NCI-H345 treated with DMSO at 0.1 percent for 48 hours (cell line): ENCODE measurements around the gene CMTM1.

Experiments used
- DNase-seq: peaks from one replicate; lab custom pipeline; 2025; ENCODE audit not compliant: unreplicated experiment; lab: John Stamatoyannopoulos, UW

The CMTM1 gene

GRCh38 chr16:66538910-66539309 lies 27.3 kb upstream of the CMTM1 start:
- no peak for DNase-seq

GRCh38 chr16:66539623-66540469 lies 26.4 kb upstream of the CMTM1 start:
- peak; percentile 18 for DNase-seq

GRCh38 chr16:66541388-66542355 lies 24.6 kb upstream of the CMTM1 start:
- DNase-seq: no peak

- DNase-seq: no peak
Observed at GRCh38 chr16:66542396-66542795, 23.8 kb upstream of the CMTM1 start.

GRCh38 chr16:66543541-66543940 lies 22.7 kb upstream of the CMTM1 start:
- no peak for DNase-seq

- DNase-seq: no peak
Observed at GRCh38 chr16:66544016-66544757, 22.1 kb upstream of the CMTM1 start.

- no peak for DNase-seq
Observed at GRCh38 chr16:66547101-66547989, 18.9 kb upstream of the CMTM1 start.

GRCh38 chr16:66548068-66548467 lies 18.2 kb upstream of the CMTM1 start:
- DNase-seq: no peak

- DNase-seq: no peak
Observed at GRCh38 chr16:66548868-66549267, 17.4 kb upstream of the CMTM1 start.

GRCh38 chr16:66549284-66550131 lies 16.7 kb upstream of the CMTM1 start, which contains the start of gene TK2:
TSS of gene TK2 (minus strand) at chr16:66550122. CDS start at chr16:66550061, 61 bp downstream.
- DNase-seq: no peak

GRCh38 chr16:66551348-66551759 lies 14.9 kb upstream of the CMTM1 start:
- peak; percentile 7 for DNase-seq

- DNase-seq: no peak
Observed at GRCh38 chr16:66551788-66552285, 14.4 kb upstream of the CMTM1 start.

GRCh38 chr16:66552286-66553177 lies 13.7 kb upstream of the CMTM1 start, which contains the start of gene CKLF:
TSS of gene CKLF (plus strand) at chr16:66552576. CDS start at chr16:66552716, 140 bp downstream.
- peak; percentile 35 for DNase-seq

GRCh38 chr16:66553223-66553622 lies 13.0 kb upstream of the CMTM1 start:
- no peak for DNase-seq

- no peak for DNase-seq
Observed at GRCh38 chr16:66554021-66554420, 12.2 kb upstream of the CMTM1 start.

GRCh38 chr16:66554495-66554894 lies 11.7 kb upstream of the CMTM1 start:
- no peak for DNase-seq

- DNase-seq: no peak
Observed at GRCh38 chr16:66560107-66560506, 6.1 kb upstream of the CMTM1 start.
